Esophagus muscularis mucosa (tissue), 4 donors: ENCODE measurements around the gene ABCC1. TPM values are rescaled to one million over a fixed set of nuclear protein-coding genes. Genes with fewer than 3 reads are reported as not detected.

Experiments
- DNase-seq: peaks from one replicate; pipeline ENCODE4 v3.0.0-alpha.2; 2017; ENCODE audit errors: extremely low spot score
- H3K27ac ChIP-seq, 4 donors: fragments of 200-600 bp; sonication (generic); replicated peaks in 1 of 4; 1 replicate in 3 of 4; 2 replicates in 1 of 4; pipeline ENCODE4 v1.5.1; 2016 to 2019; ENCODE audit warnings: mild to moderate bottlenecking in 1 of 4
- H3K27me3 ChIP-seq, 4 donors: fragments of 200-600 bp; sonication (generic); one replicate each; pipeline versions ENCODE4 v1.5.1 to v1.6.0; 2016 to 2019
- H3K36me3 ChIP-seq, 4 donors: fragments of 200-600 bp; sonication (generic); one replicate each; pipeline ENCODE4 v1.5.1; 2016 to 2019
- H3K4me1 ChIP-seq, 4 donors: fragments of 200-600 bp; sonication (generic); one replicate each; pipeline ENCODE4 v1.5.1; 2016 to 2019
- H3K4me3 ChIP-seq, 4 donors: fragments of 200-600 bp; sonication (generic); 1 replicate in 2 of 4; 2 replicates in 2 of 4; pipeline ENCODE4 v1.5.1; 2016 to 2019; ENCODE audit warnings: mild to moderate bottlenecking in 4 of 4, moderate library complexity in 1 of 4
- H3K9me3 ChIP-seq, 4 donors: fragments of 200-600 bp; sonication (generic); 1 replicate in 3 of 4; 2 replicates in 1 of 4; pipeline ENCODE4 v1.5.1; 2016 to 2019
- CTCF ChIP-seq, 3 experiments: fragments of 200-600 bp in 2 of 3; fragments of 450-650 bp in 1 of 3; sonication (generic) in 2 of 3; IDR thresholded peaks; one replicate each; pipeline ENCODE4 v1.5.1; 2017 to 2019; ENCODE audit warnings: antibody characterized with exemption in 3 of 3, mild to moderate bottlenecking in 2 of 3, moderate library complexity in 1 of 3
- EP300 ChIP-seq: sonication (generic); formaldehyde crosslinking; IDR thresholded peaks from one replicate; pipeline ENCODE4 v1.6.1; 2017; ENCODE audit warnings: antibody characterized with exemption
- POLR2A ChIP-seq: fragments of 450-650 bp; IDR thresholded peaks from one replicate; pipeline ENCODE4 v1.6.1; 2017; ENCODE audit warnings: antibody characterized with exemption, moderate library complexity, mild to moderate bottlenecking, low read depth
- POLR2AphosphoS5 ChIP-seq, 2 donors: sonication (generic); formaldehyde crosslinking; IDR thresholded peaks; one replicate each; pipeline ENCODE4 v1.6.1; 2017; ENCODE audit warnings: antibody characterized with exemption in 2 of 2
- WGBS: methylation state at CpG from one replicate; pipeline ENCODE4 v1.1.5; 2018; 5-methylcytosine and 5-hydroxymethylcytosine counted together
- intact Hi-C: fragments of 100-400 bp; cut with DNase I; formaldehyde crosslinking; loops from one replicate; pipeline ENCODE4 v1.15.1; 2023
- total RNA-seq, 4 donors: library from RNA; depleted of rRNA; stranded (reverse); fragments of >200 nt; gene quantifications; one replicate each; pipeline versions ENCODE4 v1.1.0 to v1.2.1, GENCODE V29; 2016

Gene ABCC1
- total RNA-seq, 4 donors from 2014 or later: 61.8 to 141 (median 103) TPM

GRCh38 chr16:16083421-16084156, 134.2 kb downstream of the ABCC1 start:
- 97% methylated on average over 6 of the region's 10 CpGs for WGBS
- peak overlapping the region; percentile 87 to 90 (median 88) for H3K27ac ChIP-seq
- no peak overlapping the region for H3K4me3 ChIP-seq
- H3K4me1 ChIP-seq: peaks cover 8 to 68% (median 58%) of the 10 kb centered on the region in 4 donors
- H3K36me3 ChIP-seq: peaks cover 40 to 87% (median 75%) of the 10 kb centered on the region in 4 donors
- H3K27me3 ChIP-seq: no peaks in the 10 kb centered on the region
- no peak for DNase-seq
- peaks cover 0 to 10% (median 3%) of the 10 kb centered on the region in 4 donors for H3K9me3 ChIP-seq
- TF ChIP-seq CTCF (IDR thresholded peaks at IDR 0.05): no peak
- peak in 1 of 2 donors; percentile 18 for TF ChIP-seq POLR2AphosphoS5 (IDR thresholded peaks at IDR 0.05)
- intact Hi-C loops: no loop called here

GRCh38 chr16:16084874-16085273, 135.5 kb downstream of the ABCC1 start:
- peaks cover 9 to 66% (median 56%) of the 10 kb centered on the region in 4 donors for H3K4me1 ChIP-seq
- 96% methylated on average over 3 of the region's 3 CpGs for WGBS
- intact Hi-C loops: no loop called here

GRCh38 chr16:16086653-16087446, 137.4 kb downstream of the ABCC1 start:
- Histone ChIP-seq H3K36me3 (peaks cover 58 to 94% (median 89%) of the 10 kb centered on the region in 4 donors), H3K27ac (peak overlapping the region; percentile 87 to 90 (median 88))

More at GRCh38 chr16:16084874-16085273, 135.5 kb downstream of the ABCC1 start:
- H3K27ac ChIP-seq: peak overlapping the region; percentile 87 to 90 (median 88)
- no peak overlapping the region for H3K4me3 ChIP-seq
- H3K9me3 ChIP-seq: peaks cover 0 to 10% (median 3%) of the 10 kb centered on the region in 4 donors
- peaks cover 48 to 87% (median 81%) of the 10 kb centered on the region in 4 donors for H3K36me3 ChIP-seq
- no peaks in the 10 kb centered on the region for H3K27me3 ChIP-seq
- TF ChIP-seq POLR2A (no peak), POLR2AphosphoS5 (IDR thresholded peaks at IDR 0.05) (no peak), CTCF (IDR thresholded peaks at IDR 0.05) (no peak), EP300 (no peak)
- no peak for DNase-seq

GRCh38 chr16:16090238-16090637, 140.8 kb downstream of the ABCC1 start:
- no peaks in the 10 kb centered on the region for H3K27me3 ChIP-seq
- no peak for DNase-seq
- peak overlapping the region; percentile 87 to 90 (median 88) for H3K27ac ChIP-seq
- TF ChIP-seq CTCF (IDR thresholded peaks at IDR 0.05) (no peak), POLR2AphosphoS5 (IDR thresholded peaks at IDR 0.05) (peak in 1 of 2 donors; percentile 2), EP300 (no peak)
- H3K9me3 ChIP-seq: no peaks in the 10 kb centered on the region
- peaks cover 14 to 97% (median 92%) of the 10 kb centered on the region in 4 donors for H3K4me1 ChIP-seq
- peaks cover 25 to 67% (median 64%) of the 10 kb centered on the region in 4 donors for H3K36me3 ChIP-seq
- intact Hi-C loops: no loop called here
- WGBS: 93% methylated on average over 19 of the region's 19 CpGs
- H3K4me3 ChIP-seq: no peak overlapping the region

More at GRCh38 chr16:16086653-16087446, 137.4 kb downstream of the ABCC1 start:
- intact Hi-C loops: no loop called here
- TF ChIP-seq CTCF (IDR thresholded peaks at IDR 0.05) (no peak), POLR2AphosphoS5 (IDR thresholded peaks at IDR 0.05) (peak; percentile 46 to 52), POLR2A (no peak), EP300 (no peak)
- Histone ChIP-seq H3K4me3 (no peak overlapping the region), H3K9me3 (peaks cover 0 to 10% (median 3%) of the 10 kb centered on the region in 4 donors), H3K4me1 (peaks cover 9 to 74% (median 61%) of the 10 kb centered on the region in 4 donors), H3K27me3 (no peaks in the 10 kb centered on the region)
- no peak for DNase-seq
- 55% methylated on average over 18 of the region's 18 CpGs for WGBS
